Measurements from ENCODE around the gene SRSF7. TPM values are rescaled to one million over a fixed set of nuclear protein-coding genes. Genes with fewer than 3 reads are reported as not detected.
"Not testable (repeated sequence)": the region's sequence is repeated elsewhere in the genome, so short reads cannot be mapped to it uniquely, and the experiment has no call there.

Gene SRSF7
- total RNA-seq, 4 donors from 2014 or later: 80.8 to 121 (median 117) TPM

GRCh38 chr2:38720613-38721241 lies 30.4 kb downstream of the SRSF7 start:
- intact Hi-C loops (cut with DNase I): no loop called here

GRCh38 chr2:38719706-38720105 lies 31.5 kb downstream of the SRSF7 start:
- TF ChIP-seq POLR2A (IDR thresholded peaks at IDR 0.05) (no peak), CTCF (IDR thresholded peaks at IDR 0.05) (no peak)
- H3K9me3 ChIP-seq: no peaks in the 10 kb centered on the region
- H3K4me3 ChIP-seq (replicated peaks in 1 of 3): no peak overlapping the region
- intact Hi-C loops (cut with DNase I): no loop called here
- DNase-seq: no peak
- H3K36me3 ChIP-seq: no peaks in the 10 kb centered on the region
- H3K27me3 ChIP-seq: no peaks in the 10 kb centered on the region
- WGBS, 2 donors: 88% methylated on average over 12 of the region's 12 CpGs
- H3K27ac ChIP-seq: peak overlapping the region; percentile 87 to 97 (median 91)
- peaks cover 41 to 46% of the 10 kb centered on the region in 2 donors for H3K4me1 ChIP-seq

More at GRCh38 chr2:38720613-38721241, 30.4 kb downstream of the SRSF7 start:
- Histone ChIP-seq H3K4me1 (peaks cover 40 to 46% of the 10 kb centered on the region in 2 donors), H3K4me3 (replicated peaks in 1 of 3) (no peak overlapping the region), H3K9me3 (no peaks in the 10 kb centered on the region), H3K27ac (peak overlapping the region; percentile 87 to 97 (median 91)), H3K27me3 (no peaks in the 10 kb centered on the region), H3K36me3 (no peaks in the 10 kb centered on the region)
- peak; percentile 95 to 97 for DNase-seq
- TF ChIP-seq POLR2A (IDR thresholded peaks at IDR 0.05): peak in 1 of 2 donors; percentile 13
- no peak for TF ChIP-seq CTCF (IDR thresholded peaks at IDR 0.05)
- 20 to 29% methylated on average over 4 of the region's 4 CpGs for WGBS, 2 donors

GRCh38 chr2:38718601-38719000 lies 32.6 kb downstream of the SRSF7 start:
- Histone ChIP-seq H3K27ac (peak overlapping the region in 1 of 3 donors; percentile 97), H3K9me3 (no peaks in the 10 kb centered on the region), H3K36me3 (no peaks in the 10 kb centered on the region), H3K27me3 (no peaks in the 10 kb centered on the region), H3K4me1 (peaks cover 46% of the 10 kb centered on the region in 2 donors), H3K4me3 (replicated peaks in 1 of 3) (no peak overlapping the region)
- DNase-seq: no peak
- intact Hi-C loops (cut with DNase I): no loop called here
- no peak for TF ChIP-seq POLR2A (IDR thresholded peaks at IDR 0.05)
- WGBS, 2 donors: 88 to 89% methylated on average over 4 of the region's 4 CpGs

- 73 to 76% methylated on average over 6 of the region's 6 CpGs for WGBS, 2 donors
- intact Hi-C loops (cut with DNase I): no loop called here
- H3K4me3 ChIP-seq (replicated peaks in 1 of 3): no peak overlapping the region
- peaks cover 29 to 34% of the 10 kb centered on the region in 2 donors for H3K4me1 ChIP-seq
- H3K27me3 ChIP-seq: no peaks in the 10 kb centered on the region
- peak in 1 of 2 donors; percentile 23 for DNase-seq
- TF ChIP-seq POLR2A (IDR thresholded peaks at IDR 0.05) (no peak), CTCF (IDR thresholded peaks at IDR 0.05) (no peak)
- H3K9me3 ChIP-seq: no peaks in the 10 kb centered on the region
- peak overlapping the region; percentile 16 to 65 (median 60) for H3K27ac ChIP-seq
- H3K36me3 ChIP-seq: no peaks in the 10 kb centered on the region
Observed at GRCh38 chr2:38716185-38716584, 35.0 kb downstream of the SRSF7 start.

- H3K27me3 ChIP-seq; H3K36me3 ChIP-seq; H3K9me3 ChIP-seq; DNase-seq; H3K4me3 ChIP-seq (replicated peaks in 1 of 3); intact Hi-C loops (cut with DNase I): not testable (repeated sequence)
- peak overlapping the region; percentile 16 to 65 (median 60) for H3K27ac ChIP-seq
- WGBS, 2 donors: 93 to 96% methylated on average over 1 of the region's 1 CpG
- peaks cover 22 to 27% of the 10 kb centered on the region in 2 donors for H3K4me1 ChIP-seq
Observed at GRCh38 chr2:38714941-38715340, 36.2 kb downstream of the SRSF7 start.

GRCh38 chr2:38713338-38713737 lies 37.8 kb downstream of the SRSF7 start:
- intact Hi-C loops (cut with DNase I): no loop called here
- 91 to 92% methylated on average over 3 of the region's 3 CpGs for WGBS, 2 donors
- Histone ChIP-seq H3K27ac (no peak overlapping the region), H3K36me3 (no peaks in the 10 kb centered on the region), H3K27me3 (no peaks in the 10 kb centered on the region), H3K9me3 (no peaks in the 10 kb centered on the region), H3K4me1 (peaks cover 12 to 17% of the 10 kb centered on the region in 2 donors), H3K4me3 (replicated peaks in 1 of 3) (no peak overlapping the region)
- TF ChIP-seq CTCF (IDR thresholded peaks at IDR 0.05): no peak
- no peak for TF ChIP-seq POLR2A (IDR thresholded peaks at IDR 0.05)
- DNase-seq: no peak
